NB4 (cell line): ENCODE measurements around the gene CAMTA1.

ENCODE experiments used
- CTCF ChIP-seq: IDR thresholded peaks from one replicate; pipeline ENCODE4 v1.5.1; 2012; ENCODE audit warnings: low read depth, low read length
- MAX ChIP-seq: IDR thresholded peaks from 2 replicates; pipeline ENCODE4 v1.6.1; 2011; ENCODE audit warnings: low read depth, low read length
- MYC ChIP-seq: IDR thresholded peaks from 2 replicates; pipeline ENCODE4 v1.6.1; 2011; ENCODE audit warnings: low read depth, low read length
- POLR2A ChIP-seq: IDR thresholded peaks from 2 replicates; pipeline ENCODE4 v1.6.1; 2011; ENCODE audit warnings: mild to moderate bottlenecking; ENCODE audit not compliant: insufficient read length; ENCODE audit errors: extremely low read depth

GRCh38 chr1:7171168-7171567 lies 385.9 kb downstream of the CAMTA1 start:
- TF ChIP-seq CTCF (no peak), POLR2A (no peak), MYC (no peak), MAX (no peak)
